ENCODE data around the gene PAX5.

PAX5 gene

GRCh38 chr9:36899406-36899805 is 134.7 kb downstream of the PAX5 start:
- no peak for DNase-seq

- DNase-seq, result no peak
Measured at GRCh38 chr9:36898431-36899020, 135.5 kb downstream of the PAX5 start.

GRCh38 chr9:36897478-36897877 is 136.6 kb downstream of the PAX5 start:
- no peak for DNase-seq

- DNase-seq, result no peak
Measured at GRCh38 chr9:36897019-36897418, 137.0 kb downstream of the PAX5 start.

- no peak for DNase-seq
Measured at GRCh38 chr9:36896296-36896695, 137.8 kb downstream of the PAX5 start.

GRCh38 chr9:36895744-36896260 is 138.3 kb downstream of the PAX5 start:
- DNase-seq, result no peak

- no peak for DNase-seq
Measured at GRCh38 chr9:36894695-36895310, 139.3 kb downstream of the PAX5 start.

- DNase-seq, result no peak
Measured at GRCh38 chr9:36893911-36894310, 140.2 kb downstream of the PAX5 start.

- DNase-seq, result no peak
Measured at GRCh38 chr9:36893184-36893583, 140.9 kb downstream of the PAX5 start.

GRCh38 chr9:36892279-36892678 is 141.8 kb downstream of the PAX5 start:
- DNase-seq, result no peak

- DNase-seq, result no peak
Measured at GRCh38 chr9:36891341-36891811, 142.7 kb downstream of the PAX5 start.

GRCh38 chr9:36889844-36890243 is 144.2 kb downstream of the PAX5 start:
- DNase-seq, result no peak

- no peak for DNase-seq
Measured at GRCh38 chr9:36888551-36888950, 145.5 kb downstream of the PAX5 start.

GRCh38 chr9:36884721-36885120 is 149.3 kb downstream of the PAX5 start:
- no peak for DNase-seq

GRCh38 chr9:36882594-36882993 is 151.5 kb downstream of the PAX5 start:
- DNase-seq, result no peak

- DNase-seq, result peak; percentile 73
Measured at GRCh38 chr9:36881743-36882441, 152.2 kb downstream of the PAX5 start.

GRCh38 chr9:36881316-36881715 is 152.8 kb downstream of the PAX5 start:
- DNase-seq, result no peak

GRCh38 chr9:36880075-36880474 is 154.0 kb downstream of the PAX5 start:
- DNase-seq, result no peak

- DNase-seq, result no peak
Measured at GRCh38 chr9:36878986-36879982, 154.8 kb downstream of the PAX5 start.

- no peak for DNase-seq
Measured at GRCh38 chr9:36877239-36877638, 156.8 kb downstream of the PAX5 start.

- no peak for DNase-seq
Measured at GRCh38 chr9:36876056-36876455, 158.0 kb downstream of the PAX5 start.

GRCh38 chr9:36874921-36875320 is 159.1 kb downstream of the PAX5 start:
- no peak for DNase-seq

- DNase-seq, result no peak
Measured at GRCh38 chr9:36874261-36874660, 159.8 kb downstream of the PAX5 start.

All from retina (tissue), 1 donor.